Airway epithelial cell (primary cell): Measurements from ENCODE around the gene CNN3. TPM values are rescaled to one million over a fixed set of nuclear protein-coding genes. Genes with fewer than 3 reads are reported as not detected.

Source experiments
- total RNA-seq: library from RNA; depleted of rRNA; stranded (reverse); fragments of >200 nt; gene quantifications from 2 replicates; pipeline ENCODE4 v1.2.3, GENCODE V29; 2015

CNN3 gene
- total RNA-seq = 89.4 and 102 TPM in 2 replicates

DNA sequence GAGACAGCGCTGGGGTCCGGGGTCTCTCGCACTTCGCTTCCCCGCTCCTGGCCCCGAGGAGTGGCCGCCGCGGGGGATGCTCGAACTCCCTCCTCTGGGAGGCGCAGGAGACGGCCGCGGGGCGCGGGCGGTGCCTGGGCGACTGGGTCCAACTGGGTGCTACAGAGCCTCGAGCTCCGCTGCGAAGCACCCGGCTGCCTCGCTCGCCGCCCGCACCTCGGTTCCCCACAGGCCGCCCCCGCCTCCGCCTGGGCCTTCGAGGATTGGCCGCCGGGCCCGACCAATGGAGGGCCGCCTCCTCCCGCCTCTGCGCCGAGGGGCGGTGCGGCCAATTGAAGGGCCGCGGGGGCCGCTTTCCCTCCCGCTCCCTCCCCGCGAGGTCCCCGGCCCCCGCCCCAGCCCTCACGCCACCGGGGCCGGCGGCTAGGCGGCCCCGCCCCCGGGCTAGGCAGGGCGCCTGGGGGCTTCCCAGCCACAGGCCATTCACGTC, at the start of gene CNN3:
TSS of gene CNN3 (minus strand) at position 196 of the 490 bp plus-strand sequence. CDS start 216 bp downstream, outside the sequence.

Other genes starting within 250 kb of the CNN3 start
- gene SLC44A3, start 106.8 kb downstream of the CNN3 start, total RNA-seq = 11.7 and 12.3 TPM in 2 replicates
- 0.99 and 1.2 TPM in 2 replicates for gene ALG14, start 145.8 kb upstream of the CNN3 start, total RNA-seq
- gene TLCD4, start 190.2 kb upstream of the CNN3 start, total RNA-seq = 0.14 and 0.23 TPM in 2 replicates